Chondrocyte (in vitro differentiated cells): ENCODE data around the gene SOWAHD. TPM values are rescaled to one million over a fixed set of nuclear protein-coding genes. Genes with fewer than 3 reads are reported as not detected.
"Not testable (repeated sequence)": the region's sequence is repeated elsewhere in the genome, so short reads cannot be mapped to it uniquely, and the experiment has no call there.

Source experiments
- DNase-seq: peaks from one replicate; pipeline ENCODE4 v3.0.0; 2021; ENCODE audit warnings: mixed read lengths, low spot score
- H3K27ac Mint-ChIP-seq: one replicate; pipeline ENCODE4 v1.8.0; 2021; ENCODE audit warnings: mild to moderate bottlenecking, moderate library complexity, mixed read lengths; ENCODE audit not compliant: unreplicated experiment
- H3K27me3 Mint-ChIP-seq: 2 replicates; pipeline ENCODE4 v1.8.0; 2021; ENCODE audit warnings: low read depth, mixed read lengths
- H3K36me3 Mint-ChIP-seq: 2 replicates; pipeline ENCODE4 v1.8.0; 2021; ENCODE audit warnings: low read depth, mixed read lengths
- H3K4me1 Mint-ChIP-seq: 2 replicates; pipeline ENCODE4 v1.8.0; 2021; ENCODE audit warnings: low read depth, mild to moderate bottlenecking, mixed read lengths
- H3K4me3 Mint-ChIP-seq: one replicate; pipeline ENCODE4 v1.8.0; 2021; ENCODE audit warnings: mild to moderate bottlenecking, moderate library complexity, mixed read lengths; ENCODE audit not compliant: unreplicated experiment
- H3K9me3 Mint-ChIP-seq: 2 replicates; pipeline ENCODE4 v1.8.0; 2021; ENCODE audit warnings: low read depth, mixed read lengths
- CTCF ChIP-seq: fragments of 200-600 bp; sonication (generic); IDR thresholded peaks from 2 replicates; pipeline ENCODE4 v1.5.0; 2021; ENCODE audit warnings: antibody characterized with exemption, mild to moderate bottlenecking, moderate library complexity
- total RNA-seq: library from RNA; stranded (reverse); gene quantifications from 3 replicates; pipeline ENCODE4 v1.2.1, GENCODE V29; 2021

The SOWAHD gene
- total RNA-seq, 1 donor from 2014 or later, result 0.40 TPM

DNA sequence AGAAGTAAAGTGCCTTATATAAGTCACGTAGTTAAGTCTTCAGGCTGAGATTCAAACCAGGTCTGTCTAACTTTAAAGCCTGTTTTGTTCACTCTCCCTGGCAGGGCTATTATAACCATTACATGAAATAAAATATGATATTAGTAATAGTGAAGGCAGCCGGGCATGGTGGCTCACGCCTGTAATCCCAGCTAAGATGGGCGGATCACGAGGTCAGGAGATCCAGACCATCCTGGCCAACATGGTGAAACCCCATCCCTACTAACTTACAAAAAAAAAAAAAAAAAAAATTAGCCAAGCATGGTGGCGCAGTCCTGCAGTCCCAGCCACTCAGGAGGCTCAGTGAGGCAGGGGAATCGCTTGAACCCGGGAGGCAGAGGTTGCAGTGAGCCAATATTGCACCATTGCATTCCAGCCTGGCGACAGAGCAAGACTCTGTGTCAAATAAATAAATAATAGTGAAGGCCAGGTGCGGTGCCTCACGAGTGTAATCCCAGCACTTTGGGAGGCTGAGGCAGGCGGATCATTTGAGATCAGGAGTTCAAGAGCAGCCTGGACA is 22.1 kb upstream of the SOWAHD start:
- Mint-ChIP-seq H3K27me3 (no peaks in the 10 kb centered on the region), H3K27ac (no peak overlapping the region), H3K36me3 (no peaks in the 10 kb centered on the region), H3K9me3 (no peaks in the 10 kb centered on the region), H3K4me3 (no peak overlapping the region), H3K4me1 (peaks cover 9% of the 10 kb centered on the region)
- no peak for TF ChIP-seq CTCF
- DNase-seq, result no peak

DNA sequence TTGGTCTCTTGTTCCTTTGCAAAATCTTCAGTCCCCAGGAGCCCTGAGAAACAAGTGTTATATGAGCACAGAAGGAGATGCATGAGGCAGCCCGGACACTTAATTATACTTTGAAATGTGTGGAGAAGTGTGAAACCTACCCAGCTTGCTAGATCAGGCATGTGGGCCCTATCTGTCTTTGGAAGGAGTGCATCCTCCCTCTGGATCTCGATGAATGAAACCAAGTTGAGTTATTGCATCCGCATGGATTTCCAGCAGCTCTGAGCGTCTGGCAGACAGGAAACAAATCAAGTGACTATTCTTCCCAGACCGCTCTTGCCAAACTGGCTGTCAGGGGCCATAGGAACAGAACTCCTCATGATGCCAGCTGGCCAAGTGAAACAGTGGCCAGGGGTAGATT is 19.6 kb upstream of the SOWAHD start:
- Mint-ChIP-seq H3K4me1 (peaks cover 9% of the 10 kb centered on the region), H3K27ac (no peak overlapping the region), H3K9me3 (no peaks in the 10 kb centered on the region), H3K27me3 (no peaks in the 10 kb centered on the region), H3K36me3 (no peaks in the 10 kb centered on the region), H3K4me3 (no peak overlapping the region)
- no peak for TF ChIP-seq CTCF
- no peak for DNase-seq

DNA sequence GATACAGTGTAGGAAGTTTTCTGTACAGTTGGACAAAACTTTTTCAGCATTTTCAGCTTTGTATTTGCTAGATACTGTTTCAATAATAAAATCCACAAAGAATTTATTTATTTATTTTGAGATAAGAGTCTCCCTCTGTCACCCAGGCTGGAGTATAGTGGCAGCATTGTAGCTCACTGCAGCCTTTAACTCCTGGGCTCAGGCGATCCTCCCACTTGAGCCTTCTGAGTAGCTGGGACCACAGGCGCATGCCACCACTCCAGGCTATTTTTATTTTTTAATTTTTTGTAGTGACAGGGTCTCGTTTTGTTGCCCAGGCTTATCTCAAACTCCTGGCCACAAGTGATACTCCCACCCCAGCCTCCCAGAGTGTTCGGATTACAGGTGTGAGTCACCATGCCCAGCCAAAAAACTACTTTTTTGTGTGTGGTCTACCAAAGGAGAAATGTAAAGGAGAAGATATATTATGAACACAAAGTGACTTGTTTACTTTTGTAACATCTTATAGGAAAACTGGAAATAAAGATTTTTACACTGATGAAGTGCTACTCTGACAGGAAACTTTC is 13.0 kb upstream of the SOWAHD start:
- no peaks in the 10 kb centered on the region for H3K9me3 Mint-ChIP-seq
- no peaks in the 10 kb centered on the region for H3K27me3 Mint-ChIP-seq
- no peaks in the 10 kb centered on the region for H3K36me3 Mint-ChIP-seq
- DNase-seq, result no peak
- TF ChIP-seq CTCF, result no peak
- no peak overlapping the region for H3K4me3 Mint-ChIP-seq
- H3K27ac Mint-ChIP-seq, result no peak overlapping the region
- H3K4me1 Mint-ChIP-seq, result no peaks in the 10 kb centered on the region

GRCh38 chrX:119750131-119750530 is 8.3 kb upstream of the SOWAHD start:
- not testable (repeated sequence) for H3K4me3 Mint-ChIP-seq, H3K36me3 Mint-ChIP-seq, DNase-seq, H3K27me3 Mint-ChIP-seq, H3K4me1 Mint-ChIP-seq, H3K27ac Mint-ChIP-seq, H3K9me3 Mint-ChIP-seq

- not testable (repeated sequence) for H3K4me3 Mint-ChIP-seq, H3K27me3 Mint-ChIP-seq, H3K9me3 Mint-ChIP-seq, H3K27ac Mint-ChIP-seq, DNase-seq, H3K4me1 Mint-ChIP-seq, H3K36me3 Mint-ChIP-seq
Measured at GRCh38 chrX:119750751-119751150, 7.6 kb upstream of the SOWAHD start.

- Mint-ChIP-seq H3K4me1 (no peaks in the 10 kb centered on the region), H3K27me3 (no peaks in the 10 kb centered on the region), H3K9me3 (peaks cover 2% of the 10 kb centered on the region), H3K4me3 (no peak overlapping the region), H3K27ac (no peak overlapping the region), H3K36me3 (no peaks in the 10 kb centered on the region)
- no peak for TF ChIP-seq CTCF
- DNase-seq, result no peak
Measured at GRCh38 chrX:119753001-119753400, 5.4 kb upstream of the SOWAHD start.
